ENCODE results near the gene ATXN1.

DNA sequence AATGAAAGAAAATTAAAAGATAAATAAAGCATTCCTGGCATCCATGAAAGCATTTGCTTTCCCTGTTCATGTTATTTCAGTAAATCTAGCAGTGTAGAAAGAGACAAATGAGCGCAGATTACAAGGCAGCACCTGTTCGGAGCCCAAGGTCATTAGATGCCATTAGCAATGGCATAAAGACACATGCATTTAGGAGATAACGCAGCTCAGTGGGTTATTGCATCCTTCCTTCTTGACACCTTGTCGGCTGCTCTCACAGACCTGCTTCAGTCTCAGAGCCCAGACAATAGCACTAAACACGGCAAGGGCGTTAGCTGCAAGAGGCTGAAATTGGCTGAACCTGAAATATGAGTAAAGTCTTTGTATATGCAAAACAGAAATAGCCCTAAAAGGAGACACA is 140.3 kb downstream of the ATXN1 start:
- TF ChIP-seq, protein P1, sequence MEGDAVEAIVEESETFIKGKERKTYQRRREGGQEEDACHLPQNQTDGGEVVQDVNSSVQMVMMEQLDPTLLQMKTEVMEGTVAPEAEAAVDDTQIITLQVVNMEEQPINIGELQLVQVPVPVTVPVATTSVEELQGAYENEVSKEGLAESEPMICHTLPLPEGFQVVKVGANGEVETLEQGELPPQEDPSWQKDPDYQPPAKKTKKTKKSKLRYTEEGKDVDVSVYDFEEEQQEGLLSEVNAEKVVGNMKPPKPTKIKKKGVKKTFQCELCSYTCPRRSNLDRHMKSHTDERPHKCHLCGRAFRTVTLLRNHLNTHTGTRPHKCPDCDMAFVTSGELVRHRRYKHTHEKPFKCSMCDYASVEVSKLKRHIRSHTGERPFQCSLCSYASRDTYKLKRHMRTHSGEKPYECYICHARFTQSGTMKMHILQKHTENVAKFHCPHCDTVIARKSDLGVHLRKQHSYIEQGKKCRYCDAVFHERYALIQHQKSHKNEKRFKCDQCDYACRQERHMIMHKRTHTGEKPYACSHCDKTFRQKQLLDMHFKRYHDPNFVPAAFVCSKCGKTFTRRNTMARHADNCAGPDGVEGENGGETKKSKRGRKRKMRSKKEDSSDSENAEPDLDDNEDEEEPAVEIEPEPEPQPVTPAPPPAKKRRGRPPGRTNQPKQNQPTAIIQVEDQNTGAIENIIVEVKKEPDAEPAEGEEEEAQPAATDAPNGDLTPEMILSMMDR (IDR thresholded peaks at IDR 0.05; ENCODE audit: control extremely low read depth in 1 of 3, insufficient read depth in 1 of 3, low read depth in 1 of 3, low read length in 3 of 3): no peak
- TF ChIP-seq CBX5 (IDR thresholded peaks at IDR 0.05; ENCODE audit: low read depth, low read length): no peak
